SK-N-SH (cell line): ENCODE data around the gene ASCL3. TPM values are rescaled to one million over a fixed set of nuclear protein-coding genes. Genes with fewer than 3 reads are reported as not detected.

ENCODE experiments used
- CTCF ChIA-PET: fragments of 300-600, 350-600 bp; formaldehyde crosslinking; extraction: SDS; loops from one replicate; lab custom pipeline; 2021; lab: Yijun Ruan, JAX
- POLR2A ChIA-PET: fragments of 350-600 bp; sonication (Branson Sonifier 250); formaldehyde crosslinking; extraction: SDS; loops from one replicate; lab custom pipeline; 2020; ENCODE audit warnings: antibody characterized with exemption, inconsistent platforms; lab: Yijun Ruan, JAX
- DNase-seq: peaks from one replicate; pipeline ENCODE4 v3.0.0; 2012
- H2AFZ ChIP-seq: fragments of 200-600 bp; sonication (generic); 2 replicates; pipeline ENCODE4 v1.8.1; 2016; ENCODE audit warnings: antibody characterized with exemption, mild to moderate bottlenecking, low read depth
- H3F3A ChIP-seq: fragments of 200-600 bp; sonication (generic); replicated peaks from 2 replicates; pipeline ENCODE3; 2016; ENCODE audit warnings: antibody characterized with exemption, mild to moderate bottlenecking; ENCODE audit not compliant: insufficient read depth
- H3K27ac ChIP-seq, 2 experiments: fragments of 200-500 bp in 1 of 2; fragments of 200-600 bp in 1 of 2; sonication (Bioruptor generic) in 1 of 2; sonication (generic), shearing (Covaris generic) in 1 of 2; 2 replicates each; pipeline versions ENCODE4 v1.5.1 to v1.6.1; 2014 to 2016; ENCODE audit warnings: low read depth in 2 of 2, inconsistent platforms in 1 of 2, low read length in 1 of 2, mild to moderate bottlenecking in 1 of 2, mixed read lengths in 1 of 2
- H3K27me3 ChIP-seq: fragments of 200-600 bp; sonication (generic), shearing (Covaris generic); 2 replicates; pipeline ENCODE4 v1.6.1; 2016; ENCODE audit warnings: mixed run types; ENCODE audit not compliant: insufficient read depth
- H3K36me3 ChIP-seq, 2 experiments: fragments of 200-500 bp in 1 of 2; fragments of 200-600 bp in 1 of 2; sonication (Bioruptor generic) in 1 of 2; sonication (generic) in 1 of 2; replicated peaks in 1 of 2; 2 replicates each; pipeline versions ENCODE3 to v1.5.1; 2014 to 2016; ENCODE audit warnings: low read length in 1 of 2, mild to moderate bottlenecking in 1 of 2; ENCODE audit not compliant: insufficient read depth in 2 of 2, control insufficient read depth in 1 of 2
- H3K4me1 ChIP-seq, 2 experiments: fragments of 200-500 bp in 1 of 2; fragments of 200-600 bp in 1 of 2; sonication (Bioruptor generic) in 1 of 2; sonication (generic), shearing (Covaris generic) in 1 of 2; 2 replicates each; pipeline versions ENCODE4 v1.5.1 to v1.6.1; 2014 to 2016; ENCODE audit warnings: low read depth in 1 of 2, low read length in 1 of 2, mixed run types in 1 of 2; ENCODE audit not compliant: insufficient read depth in 2 of 2, control insufficient read depth in 1 of 2
- H3K4me2 ChIP-seq: fragments of 200-600 bp; sonication (generic), shearing (Covaris generic); 2 replicates; pipeline ENCODE4 v1.6.1; 2017; ENCODE audit warnings: mixed run types
- H3K4me3 ChIP-seq, 2 experiments: fragments of 200-500 bp in 1 of 2; fragments of 200-600 bp in 1 of 2; sonication (Bioruptor generic) in 1 of 2; sonication (generic), shearing (Covaris generic) in 1 of 2; 2 replicates each; pipeline versions ENCODE4 v1.5.1 to v1.8.1; 2014 to 2016; ENCODE audit warnings: low read depth in 2 of 2, inconsistent platforms in 1 of 2, low read length in 1 of 2, mild to moderate bottlenecking in 1 of 2, mixed read lengths in 1 of 2, moderate library complexity in 1 of 2
- H3K79me2 ChIP-seq: fragments of 200-600 bp; sonication (generic); 2 replicates; pipeline ENCODE4 v1.8.1; 2017; ENCODE audit warnings: mild to moderate bottlenecking; ENCODE audit not compliant: insufficient read depth
- H3K9ac ChIP-seq: fragments of 200-600 bp; sonication (generic); 2 replicates; pipeline ENCODE4 v1.6.1; 2017; ENCODE audit warnings: mixed run types
- H3K9me2 ChIP-seq: fragments of 200-600 bp; sonication (generic); 2 replicates; pipeline ENCODE4 v1.6.1; 2017; ENCODE audit warnings: mixed run types
- H3K9me3 ChIP-seq: fragments of 200-600 bp; sonication (generic); 2 replicates; pipeline ENCODE4 v1.6.1; 2017; ENCODE audit warnings: mixed run types, mild to moderate bottlenecking, moderate library complexity
- H4K20me1 ChIP-seq: fragments of 200-600 bp; sonication (generic); 2 replicates; pipeline ENCODE4 v1.6.1; 2017; ENCODE audit warnings: mild to moderate bottlenecking, mixed run types; ENCODE audit not compliant: insufficient read depth
- CHD2 ChIP-seq: fragments of 150-350 bp; IDR thresholded peaks from 2 replicates; pipeline ENCODE4 v1.6.1; 2018; ENCODE audit warnings: low read length; ENCODE audit not compliant: partially characterized antibody
- ELF1 ChIP-seq: IDR thresholded peaks from 2 replicates; pipeline ENCODE4 v1.4.0; 2012
- EZH2phosphoT487 ChIP-seq: fragments of 200-600 bp; sonication (generic); IDR thresholded peaks from 2 replicates; pipeline ENCODE4 v1.6.1; 2017; ENCODE audit warnings: low read depth, mixed run types, mild to moderate bottlenecking, antibody characterized with exemption, moderate library complexity, borderline replicate concordance
- FOXJ3 ChIP-seq: sonication (generic); formaldehyde crosslinking; IDR thresholded peaks from 2 replicates; pipeline ENCODE4 v1.5.1; 2020; ENCODE audit warnings: mild to moderate bottlenecking, missing genetic modification reagents
- FOXM1 ChIP-seq: IDR thresholded peaks from 2 replicates; pipeline ENCODE4 v1.4.0; 2012; ENCODE audit warnings: low read depth, mild to moderate bottlenecking
- GABPA ChIP-seq: IDR thresholded peaks from 2 replicates; pipeline ENCODE4 v1.4.0; 2012; ENCODE audit warnings: low read depth, mild to moderate bottlenecking
- GATA2 ChIP-seq: sonication (generic); formaldehyde crosslinking; IDR thresholded peaks from 2 replicates; pipeline ENCODE4 v1.5.0; 2020; ENCODE audit warnings: mild to moderate bottlenecking, missing genetic modification reagents
- JUND ChIP-seq: IDR thresholded peaks from 2 replicates; pipeline ENCODE4 v1.4.0; 2012
- MEF2A ChIP-seq: IDR thresholded peaks from 2 replicates; pipeline ENCODE4 v1.4.0; 2012; ENCODE audit warnings: low read depth, borderline replicate concordance
- MXI1 ChIP-seq: IDR thresholded peaks from 2 replicates; pipeline ENCODE4 v1.6.1; 2012; ENCODE audit warnings: mild to moderate bottlenecking, low read depth, low read length, improper control_type of control experiment
- NFIC ChIP-seq: IDR thresholded peaks from 2 replicates; pipeline ENCODE4 v1.4.0; 2012; ENCODE audit warnings: borderline replicate concordance
- NRF1 ChIP-seq: IDR thresholded peaks from 2 replicates; pipeline ENCODE4 v1.6.1; 2012; ENCODE audit warnings: low read depth, mild to moderate bottlenecking, low read length
- RAD21 ChIP-seq: IDR thresholded peaks from 2 replicates; pipeline ENCODE4 v1.6.1; 2012; ENCODE audit warnings: mild to moderate bottlenecking, low read length
- RXRA ChIP-seq: IDR thresholded peaks from 2 replicates; pipeline ENCODE4 v1.4.0; 2012; ENCODE audit warnings: low read depth, mild to moderate bottlenecking, borderline replicate concordance
- SMC3 ChIP-seq: IDR thresholded peaks from 2 replicates; pipeline ENCODE4 v1.6.1; 2012; ENCODE audit warnings: low read depth, low read length, improper control_type of control experiment
- TEAD4 ChIP-seq: IDR thresholded peaks from 2 replicates; pipeline ENCODE4 v1.4.0; 2012; ENCODE audit warnings: mild to moderate bottlenecking, borderline replicate concordance; ENCODE audit not compliant: insufficient read depth
- YY1 ChIP-seq: IDR thresholded peaks from 2 replicates; pipeline ENCODE4 v1.4.0; 2012; ENCODE audit warnings: low read depth, mild to moderate bottlenecking
- WGBS: methylation state at CpG from one replicate; pipeline ENCODE4 v1.1.6; 2017; ENCODE audit warnings: low lambda C conversion rate; 5-methylcytosine and 5-hydroxymethylcytosine counted together
- polyA plus RNA-seq, 3 experiments: library from polyadenylated mRNA; depleted of rRNA; stranded (reverse); fragments of >200 nt; gene quantifications; 2 replicates each; pipeline ENCODE4 v1.2.3, GENCODE V29; 2012
- TF ChIP-seq, protein P1 (sequence below): fragments of 150-350 bp; IDR thresholded peaks from 2 replicates; pipeline ENCODE4 v1.6.1; 2016; ENCODE audit warnings: mild to moderate bottlenecking, low read depth, low read length
- TF ChIP-seq, protein P2 (sequence below): IDR thresholded peaks from 2 replicates; pipeline ENCODE4 v1.4.0; 2012; ENCODE audit warnings: low read depth, borderline replicate concordance

ASCL3 gene
- polyA plus RNA-seq, 1 of the 3 experiments (the other 2 are of a cell fraction) = not detected

DNA sequence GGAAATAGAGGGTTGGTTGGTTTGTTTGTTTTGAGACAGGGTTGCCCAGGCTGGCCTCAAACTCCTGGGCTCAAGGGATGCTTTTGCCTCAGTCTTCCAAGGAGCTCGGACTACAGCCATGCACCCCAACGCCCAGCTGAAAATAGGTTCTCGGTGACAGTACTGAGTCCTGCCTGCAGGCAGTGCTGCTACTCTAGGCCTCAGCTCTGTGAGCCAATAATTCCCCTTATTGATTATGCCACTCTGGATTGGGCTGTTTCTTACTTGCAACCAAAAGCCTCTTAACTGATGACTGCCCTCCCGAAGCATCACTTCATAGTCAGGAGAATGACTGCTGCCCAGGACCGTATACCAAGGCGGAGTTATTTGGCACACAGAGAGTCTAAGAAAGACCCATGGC lies 8.9 kb downstream of the ASCL3 start:
- Histone ChIP-seq H3K4me3 (no peak overlapping the region), H3K4me2 (no peak overlapping the region), H3K27me3 (no peaks in the 10 kb centered on the region), H3K4me1 (0 out of 4 replicates have a peak, but pooled peaks cover 0 to 4% of the 10 kb centered on the region in 2 experiments), H3K9me2 (no peaks in the 10 kb centered on the region), H3K79me2 (no peaks in the 10 kb centered on the region; the same call in 1 of the 2 replicates), H3F3A (peaks cover 5% of the 10 kb centered on the region), H2AFZ (no peak overlapping the region), H3K9me3 (no peaks in the 10 kb centered on the region), H4K20me1 (no peaks in the 10 kb centered on the region), H3K27ac (no peak overlapping the region), H3K9ac (no peak overlapping the region), H3K36me3 (no peaks in the 10 kb centered on the region)
- CTCF ChIA-PET = interaction anchor here (0.6 to 1.5 kb wide), 3 partner anchors 8 to 462 kb away, joined by 3 to 4 read pairs (median 3); no protein-coding TSS in a partner anchor
- DNase-seq = no peak
- POLR2A ChIA-PET = no interaction called here
- no peak for TF ChIP-seq ELF1
- TF ChIP-seq FOXJ3 = no peak
- TF ChIP-seq MEF2A = no peak
- no peak for TF ChIP-seq JUND
- TF ChIP-seq RXRA = no peak
- no peak for TF ChIP-seq MXI1
- no peak for TF ChIP-seq YY1
- no peak for TF ChIP-seq CHD2
- no peak for TF ChIP-seq FOXM1
- no peak for TF ChIP-seq EZH2phosphoT487
- TF ChIP-seq, protein P1, sequence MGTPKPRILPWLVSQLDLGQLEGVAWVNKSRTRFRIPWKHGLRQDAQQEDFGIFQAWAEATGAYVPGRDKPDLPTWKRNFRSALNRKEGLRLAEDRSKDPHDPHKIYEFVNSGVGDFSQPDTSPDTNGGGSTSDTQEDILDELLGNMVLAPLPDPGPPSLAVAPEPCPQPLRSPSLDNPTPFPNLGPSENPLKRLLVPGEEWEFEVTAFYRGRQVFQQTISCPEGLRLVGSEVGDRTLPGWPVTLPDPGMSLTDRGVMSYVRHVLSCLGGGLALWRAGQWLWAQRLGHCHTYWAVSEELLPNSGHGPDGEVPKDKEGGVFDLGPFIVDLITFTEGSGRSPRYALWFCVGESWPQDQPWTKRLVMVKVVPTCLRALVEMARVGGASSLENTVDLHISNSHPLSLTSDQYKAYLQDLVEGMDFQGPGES = no peak
- TF ChIP-seq NRF1 = no peak
- TF ChIP-seq, protein P2, sequence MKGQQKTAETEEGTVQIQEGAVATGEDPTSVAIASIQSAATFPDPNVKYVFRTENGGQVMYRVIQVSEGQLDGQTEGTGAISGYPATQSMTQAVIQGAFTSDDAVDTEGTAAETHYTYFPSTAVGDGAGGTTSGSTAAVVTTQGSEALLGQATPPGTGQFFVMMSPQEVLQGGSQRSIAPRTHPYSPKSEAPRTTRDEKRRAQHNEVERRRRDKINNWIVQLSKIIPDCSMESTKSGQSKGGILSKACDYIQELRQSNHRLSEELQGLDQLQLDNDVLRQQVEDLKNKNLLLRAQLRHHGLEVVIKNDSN = no peak
- no peak for TF ChIP-seq GABPA
- TF ChIP-seq GATA2 (CRISPR knock-in tag) = no peak
- no peak for TF ChIP-seq SMC3
- TF ChIP-seq NFIC = no peak
- no peak for TF ChIP-seq RAD21
- TF ChIP-seq TEAD4 = no peak
- WGBS = 91% methylated on average over 6 of the region's 6 CpGs
